Mesenteric fat pad (tissue), 1 donor: ENCODE results near the gene RPL19. TPM values are rescaled to one million over a fixed set of nuclear protein-coding genes. Genes with fewer than 3 reads are reported as not detected.
"Not testable (repeated sequence)": the region's sequence is repeated elsewhere in the genome, so short reads cannot be mapped to it uniquely, and the experiment has no call there.

Experiments
- DNase-seq: peaks from one replicate; pipeline ENCODE4 v3.0.0-alpha.2; 2020; ENCODE audit warnings: low spot score
- long read RNA-seq: library from polyadenylated mRNA; unstranded; transcript quantifications from one replicate; pipeline ENCODE4 v2.0.0, GENCODE V29; 2020
- total RNA-seq: library from RNA; stranded (reverse); fragmentation: NEBNext Ultra II Directional; extraction: Animal tissue kit (Norgen Biotek cat#: 25700); gene quantifications from one replicate; pipeline ENCODE4 v1.2.1, GENCODE V29; 2021
- donor health status: DM: yes; HTN: yes; CAD: no.

The RPL19 gene
- total RNA-seq, result 1,346 TPM
- long read RNA-seq, transcript RPL19-203 (6 exons, 1,051 nt), result minor isoform, 10 of 442 reads
- long read RNA-seq, transcript RPL19-201 (6 exons, 737 nt), result major isoform, 387 of 442 reads
- long read RNA-seq, partial matches to known transcripts, result 31 of 442 reads
- long read RNA-seq, other reads (novel, unspliced or antisense), result 10 of 442 reads

DNA sequence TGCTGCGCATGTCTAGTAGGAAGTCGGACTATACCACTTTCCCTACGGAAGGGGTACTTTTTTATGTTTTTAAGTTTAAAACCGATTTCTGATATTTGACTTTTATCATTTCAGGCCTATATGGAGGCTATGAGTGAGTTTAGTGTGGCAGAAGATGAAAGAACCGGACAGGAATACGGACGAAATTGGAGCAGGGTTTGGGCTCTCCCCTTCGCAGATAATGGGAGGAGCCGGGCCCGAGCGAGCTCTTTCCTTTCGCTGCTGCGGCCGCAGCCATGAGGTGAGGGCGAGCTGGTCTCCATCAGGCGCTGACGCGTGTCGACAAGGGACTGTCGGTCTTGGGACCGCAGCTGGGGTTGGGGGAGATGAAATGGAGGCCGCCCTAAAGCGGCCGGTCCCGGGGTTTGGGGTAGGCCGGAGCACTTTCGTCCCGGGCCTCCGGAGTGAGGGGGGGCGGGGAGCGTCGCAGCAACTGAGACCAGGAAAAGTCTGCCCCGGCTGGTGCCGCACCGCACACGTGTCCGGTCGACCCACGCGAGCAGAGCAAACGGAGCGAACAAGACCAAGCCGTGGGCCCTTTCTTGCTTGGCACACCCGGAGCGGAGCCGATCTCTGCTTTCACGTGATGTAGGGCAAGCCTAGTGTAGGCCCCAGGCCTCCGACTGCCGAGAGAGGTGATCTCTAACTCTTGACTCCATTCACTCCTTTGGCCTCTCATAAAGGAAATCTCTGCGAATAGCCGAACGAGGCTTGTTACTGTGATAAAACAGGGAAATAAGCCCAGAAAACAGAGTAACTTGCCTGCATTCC lies at the start of gene RPL19:
RPL19 (plus strand) TSS at position 214 of the 810 bp plus-strand sequence; CDS start at position 276, 62 bp downstream.
- no peak for DNase-seq

DNA sequence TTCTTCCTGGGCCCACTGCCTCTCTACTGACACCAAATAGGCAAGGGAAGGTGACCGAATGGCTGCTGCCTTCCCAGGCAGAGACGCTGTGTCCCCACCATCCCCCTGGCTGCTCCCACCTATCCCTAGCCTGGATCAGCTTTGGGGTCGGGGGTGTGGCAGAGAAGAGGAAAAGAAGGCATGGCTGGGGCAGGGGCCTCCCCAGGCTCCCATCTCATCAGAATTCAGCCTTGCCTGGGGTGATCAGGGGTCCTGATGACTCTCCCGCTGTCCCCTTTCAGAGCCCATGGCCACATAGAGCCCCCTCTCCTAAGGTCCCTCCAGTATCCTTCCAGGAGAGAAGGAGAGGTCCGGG lies 49.3 kb upstream of the RPL19 start:
- DNase-seq, result no peak

DNA sequence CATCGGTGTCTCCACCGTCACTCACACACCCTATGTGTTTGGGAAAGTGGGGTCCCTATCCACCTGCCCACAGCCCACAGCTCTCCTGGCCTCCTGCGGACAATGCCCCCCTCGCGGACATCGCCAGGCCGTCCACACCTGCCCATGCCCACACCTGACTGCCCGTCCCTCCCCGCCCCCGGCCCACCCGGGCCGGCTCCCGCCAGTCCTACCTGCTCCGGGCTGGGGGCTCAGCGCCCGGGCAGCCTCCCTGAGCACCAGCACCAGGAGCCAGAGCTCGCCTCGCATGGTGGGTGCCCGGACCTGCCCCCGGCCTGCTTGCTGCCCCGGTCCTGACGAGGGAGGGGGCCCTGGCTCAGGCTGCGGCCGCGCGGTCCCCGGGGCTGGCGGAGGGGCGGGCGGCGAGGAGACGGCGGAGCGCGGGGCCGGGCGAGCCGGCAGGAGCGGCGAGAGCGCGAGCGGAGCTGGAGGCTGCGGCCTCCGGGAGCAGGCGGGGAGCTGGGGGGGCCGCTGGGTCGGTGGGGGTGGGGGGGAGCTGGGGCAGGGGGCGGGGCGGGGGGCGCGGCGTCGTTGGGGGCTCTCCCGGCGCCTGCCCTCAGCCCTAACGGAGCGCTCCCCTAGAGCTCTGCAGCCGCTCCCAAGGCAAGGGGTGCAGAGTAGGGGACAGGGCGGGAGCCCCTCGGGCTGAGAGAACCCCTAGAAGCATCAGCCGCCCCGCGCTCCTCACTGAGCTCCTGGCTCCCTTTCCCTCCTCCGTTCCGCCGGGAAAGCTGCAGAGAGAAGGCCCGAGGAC lies 48.7 kb upstream of the RPL19 start, which contains the start of gene PLXDC1:
PLXDC1 (minus strand) TSS at position 488 of the 793 bp plus-strand sequence; CDS start at position 288, 200 bp downstream.
- no peak for DNase-seq

DNA sequence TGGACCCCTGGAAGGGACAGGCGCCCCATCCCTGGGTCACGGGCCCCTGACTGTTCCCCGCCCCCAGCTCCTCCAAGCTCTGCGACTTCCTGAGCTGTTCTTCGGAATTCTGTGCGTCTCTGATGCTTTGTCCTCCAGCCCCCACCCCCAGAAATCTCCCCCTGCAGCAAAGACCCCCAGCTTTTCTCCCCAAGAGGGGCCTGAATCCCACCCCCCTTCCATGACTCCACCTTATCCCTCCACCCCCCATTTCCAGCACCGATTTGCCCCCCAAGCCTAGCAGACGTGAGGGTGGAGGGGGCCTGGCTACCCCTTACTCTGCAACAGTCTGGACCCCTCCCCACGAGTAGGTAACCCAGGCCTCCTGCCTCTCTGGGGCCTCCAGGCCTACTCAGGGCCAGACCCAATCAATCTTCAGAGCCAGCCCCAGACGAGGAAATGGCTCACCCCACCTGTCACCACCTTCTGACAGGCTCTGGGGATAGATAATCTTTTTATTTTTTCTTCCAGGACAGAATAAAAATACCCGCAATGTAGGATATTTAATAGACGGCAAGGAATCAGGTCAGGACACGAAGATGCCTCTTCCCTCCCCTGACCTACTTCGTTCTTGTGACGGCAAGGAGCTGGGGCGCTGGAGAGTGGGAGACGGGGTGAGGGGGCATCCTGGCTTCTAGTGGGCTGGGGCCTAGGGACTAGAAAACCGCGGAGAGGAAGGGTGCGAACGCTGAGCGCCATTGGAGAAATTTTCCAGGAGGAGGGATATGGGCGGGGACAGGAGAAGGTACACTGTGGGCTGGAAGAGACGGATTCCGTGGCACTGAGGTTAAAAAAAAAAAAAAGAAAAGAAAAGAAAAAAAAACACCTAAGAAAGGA lies 47.9 kb upstream of the RPL19 start:
- no peak for DNase-seq

DNA sequence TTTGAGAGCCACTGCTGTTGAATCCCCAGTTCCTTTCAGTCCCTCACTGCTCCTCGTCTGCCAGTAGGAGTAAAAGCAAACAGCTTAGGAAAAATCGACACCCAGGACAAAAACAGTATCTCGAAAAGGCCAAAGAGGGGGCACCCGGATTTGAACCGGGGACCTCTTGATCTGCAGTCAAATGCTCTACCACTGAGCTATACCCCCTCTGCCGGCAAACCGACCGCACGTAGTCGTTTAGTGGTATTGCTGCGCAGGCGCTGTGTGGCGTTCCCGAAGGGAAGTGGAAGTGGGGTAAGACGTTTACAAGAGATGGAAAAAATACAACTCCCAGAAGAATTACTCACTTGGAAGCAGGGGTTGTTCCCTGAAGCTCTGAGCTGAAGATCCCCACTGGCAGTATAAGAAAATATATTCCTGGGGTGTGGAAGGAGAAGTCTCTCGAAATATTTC lies 46.5 kb upstream of the RPL19 start:
- peak; percentile 99 for DNase-seq

DNA sequence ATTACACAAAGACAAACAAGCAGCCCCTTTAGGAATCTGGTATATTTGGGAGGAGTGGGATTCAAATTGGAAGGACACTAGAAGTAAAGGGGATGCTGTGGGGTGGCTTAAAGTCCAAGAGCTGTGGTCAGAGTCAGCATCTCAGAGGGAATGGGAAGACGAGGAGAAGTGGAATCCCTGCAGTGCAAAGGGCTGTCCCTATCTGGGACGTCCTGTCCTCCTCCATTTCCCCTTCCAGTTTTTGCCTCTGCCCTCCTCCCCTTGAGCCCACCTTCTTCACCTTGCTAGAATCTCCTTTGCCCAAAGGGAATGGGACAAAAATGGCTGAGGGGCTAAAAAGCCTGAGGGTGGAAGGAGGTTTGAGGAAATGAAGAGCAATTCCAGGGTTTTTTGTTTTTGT lies 44.4 kb upstream of the RPL19 start:
- no peak for DNase-seq

DNA sequence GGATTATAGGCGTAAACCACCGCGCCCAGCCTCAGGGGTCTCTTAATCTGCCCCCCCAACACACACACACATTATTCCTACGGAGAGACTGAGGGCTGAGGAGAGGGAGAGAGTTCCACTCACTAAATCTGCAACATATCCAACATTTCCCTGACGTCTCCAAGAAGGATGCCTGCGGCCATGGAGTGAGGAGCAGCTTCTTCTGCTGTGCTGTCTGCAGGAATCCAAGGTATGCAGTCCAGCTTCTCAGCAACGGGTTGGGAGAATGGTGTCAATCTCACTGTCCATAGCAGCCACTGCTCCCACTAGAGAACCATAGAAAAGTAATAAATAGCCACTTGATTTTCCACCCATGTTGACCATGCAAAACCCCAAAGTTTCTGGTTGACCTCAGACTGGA lies 43.6 kb upstream of the RPL19 start:
- DNase-seq, result no peak

DNA sequence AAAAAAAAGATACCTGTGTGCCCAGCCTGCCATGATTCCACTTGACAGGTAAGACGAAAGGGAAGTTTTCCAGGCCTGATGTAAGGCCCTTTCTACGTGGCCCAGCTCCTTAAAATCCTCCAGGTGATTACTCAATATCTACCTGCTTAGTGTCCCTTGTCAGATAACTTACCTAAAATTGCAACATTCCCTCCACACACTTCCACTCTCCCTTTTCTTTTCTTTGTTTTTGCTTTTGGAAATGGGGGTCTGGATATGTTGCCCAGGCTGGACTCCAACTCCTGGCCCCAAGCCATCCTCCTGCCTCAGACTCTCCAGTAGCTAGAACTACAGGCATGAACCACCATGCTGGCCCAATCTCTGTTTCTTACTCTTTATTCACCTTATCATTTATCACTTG lies 41.5 kb upstream of the RPL19 start:
- DNase-seq, result no peak

DNA sequence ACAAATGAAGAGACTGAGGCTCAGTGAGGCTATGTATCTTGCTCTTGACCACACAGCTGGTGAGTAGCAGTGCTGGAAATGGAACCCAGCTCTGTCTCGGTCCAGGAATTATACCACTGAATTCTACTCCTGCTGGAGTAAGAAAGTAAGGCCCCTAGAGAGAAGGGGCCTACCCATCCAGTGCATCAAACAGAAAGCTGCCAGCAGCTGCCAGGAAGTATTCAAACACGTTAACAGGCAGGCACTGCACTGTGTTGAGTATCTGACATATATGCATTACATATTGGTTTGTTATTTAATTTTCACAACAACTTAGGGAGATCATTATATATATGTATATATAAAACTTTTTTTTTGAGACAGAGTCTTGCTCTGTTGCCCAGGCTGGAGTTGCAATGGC lies 38.1 kb upstream of the RPL19 start:
- no peak for DNase-seq

DNA sequence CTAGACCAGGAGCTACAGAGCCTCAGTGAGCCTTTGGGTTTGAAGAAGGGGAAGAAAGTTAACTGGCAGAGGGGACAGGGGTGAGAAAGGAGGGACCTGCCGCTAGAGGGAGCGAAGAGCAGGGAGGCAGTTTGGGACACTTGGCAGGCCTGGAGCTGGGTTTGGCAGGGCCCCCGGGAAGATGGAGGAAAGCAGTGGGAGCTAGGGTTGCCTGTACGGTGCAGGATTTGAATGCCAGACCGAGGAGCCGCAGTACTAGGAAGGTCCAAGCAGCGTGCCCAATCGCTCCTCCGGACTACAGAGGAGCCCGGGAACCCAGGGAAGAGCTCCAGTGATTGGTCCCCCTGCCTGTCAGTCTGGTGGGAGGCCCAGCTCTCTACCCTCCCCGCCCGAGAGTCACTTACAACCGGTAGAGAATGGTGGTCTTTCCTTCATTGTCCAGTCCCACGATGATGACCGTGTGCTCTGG lies 35.4 kb upstream of the RPL19 start:
- DNase-seq, result no peak

DNA sequence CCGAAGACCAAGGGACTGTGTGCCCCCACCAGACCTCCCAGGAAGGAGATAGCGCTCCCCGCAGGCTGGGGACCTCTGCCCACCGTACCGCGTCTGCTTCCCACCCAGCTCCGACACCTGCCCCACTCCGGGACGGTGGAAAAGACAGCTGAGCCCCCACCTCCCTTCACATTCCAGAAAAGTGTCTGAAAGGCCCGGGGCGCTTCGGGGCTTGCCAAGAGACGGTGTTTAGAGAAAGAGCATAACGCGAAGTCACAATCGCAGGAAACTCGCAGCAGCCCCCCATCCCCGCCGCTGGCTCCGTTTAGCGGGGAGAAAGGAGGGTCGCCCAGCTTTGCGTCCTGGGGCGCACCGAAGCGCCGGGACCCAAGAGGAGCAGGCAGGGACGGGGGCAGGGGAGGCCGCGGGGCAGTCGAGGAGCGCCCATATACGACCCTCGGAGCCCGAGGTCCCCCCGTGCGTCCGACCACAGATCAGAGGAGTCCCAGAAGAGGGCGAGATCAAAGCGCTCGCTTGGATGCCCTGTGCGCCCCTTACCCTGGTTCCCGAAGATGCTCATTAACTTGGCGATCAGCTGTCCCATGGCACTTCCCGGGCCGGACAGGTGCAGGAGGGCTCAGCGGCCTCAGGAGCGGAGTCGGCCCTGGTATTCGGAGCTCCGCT lies 34.8 kb upstream of the RPL19 start:
- no peak for DNase-seq

DNA sequence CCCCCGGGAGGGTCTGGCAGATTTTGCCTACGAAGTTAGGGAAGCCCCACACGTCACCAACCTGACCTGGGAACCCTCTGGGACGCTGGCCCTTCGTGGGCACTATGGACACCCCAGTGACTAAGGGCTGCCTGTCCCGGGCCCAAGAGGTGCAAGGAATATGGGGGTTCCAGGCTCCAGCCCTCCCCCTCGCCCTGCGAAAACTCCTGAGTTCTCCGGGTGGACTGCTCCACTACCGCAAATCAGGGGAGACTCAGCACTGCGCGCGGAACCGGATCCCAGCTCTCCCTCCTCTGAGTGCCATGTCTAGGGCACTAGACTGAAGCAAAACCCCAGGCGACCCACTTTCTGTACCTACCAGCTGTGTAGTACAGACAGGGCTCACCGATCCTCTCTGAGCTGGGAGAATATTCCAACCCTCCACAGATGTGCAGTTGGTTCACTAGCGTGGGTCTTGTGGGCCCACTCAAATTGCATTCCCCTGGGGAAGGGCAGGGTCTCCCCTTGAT lies 34.2 kb upstream of the RPL19 start, which contains the start of gene ARL5C:
ARL5C (minus strand) TSS at position 321 of the 509 bp plus-strand sequence. CDS start 401 bp downstream, outside the sequence.
- DNase-seq, result no peak

DNA sequence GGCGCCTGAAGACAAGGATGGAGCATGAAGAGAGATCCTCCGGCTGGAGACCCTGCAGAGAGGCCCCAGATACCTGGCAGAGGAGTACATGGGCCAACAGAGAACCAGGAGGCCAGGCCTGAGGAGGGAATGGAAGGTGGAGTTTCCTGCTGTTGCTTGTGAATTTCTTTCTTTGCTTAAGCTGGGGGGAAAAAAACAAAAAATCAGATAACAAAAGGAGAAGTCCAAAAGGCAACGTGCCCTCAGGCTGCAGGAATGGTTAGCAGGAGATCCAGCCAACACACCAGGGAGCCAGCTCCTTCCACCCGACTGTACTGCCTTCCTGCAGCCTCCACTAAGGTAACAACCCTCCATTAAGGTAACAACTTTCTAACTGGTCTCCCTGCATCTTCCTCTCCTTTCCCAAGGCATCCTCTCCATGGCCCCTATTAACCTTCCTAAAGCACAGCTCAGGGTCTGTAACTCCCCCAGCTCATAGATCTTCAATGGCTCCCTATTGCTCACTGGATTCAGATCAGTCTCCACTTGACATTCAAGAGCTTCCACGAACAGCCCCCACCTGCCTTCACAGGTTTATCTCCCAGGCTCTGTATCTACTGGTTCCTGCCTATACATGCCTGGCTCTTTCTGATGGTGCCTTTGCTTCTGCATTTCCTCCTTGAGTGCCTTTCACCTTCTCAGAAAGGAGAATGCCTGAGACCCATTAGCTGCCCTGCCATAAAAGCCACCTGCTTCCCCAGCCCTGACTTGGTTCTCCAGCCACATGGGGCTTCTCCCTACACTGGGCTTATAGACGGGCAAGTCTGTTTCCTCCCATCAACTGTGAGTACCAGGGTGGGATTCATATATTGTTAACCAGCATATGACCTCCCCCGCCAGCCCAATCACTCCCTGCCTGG lies 33.4 kb upstream of the RPL19 start:
- DNase-seq, result no peak

DNA sequence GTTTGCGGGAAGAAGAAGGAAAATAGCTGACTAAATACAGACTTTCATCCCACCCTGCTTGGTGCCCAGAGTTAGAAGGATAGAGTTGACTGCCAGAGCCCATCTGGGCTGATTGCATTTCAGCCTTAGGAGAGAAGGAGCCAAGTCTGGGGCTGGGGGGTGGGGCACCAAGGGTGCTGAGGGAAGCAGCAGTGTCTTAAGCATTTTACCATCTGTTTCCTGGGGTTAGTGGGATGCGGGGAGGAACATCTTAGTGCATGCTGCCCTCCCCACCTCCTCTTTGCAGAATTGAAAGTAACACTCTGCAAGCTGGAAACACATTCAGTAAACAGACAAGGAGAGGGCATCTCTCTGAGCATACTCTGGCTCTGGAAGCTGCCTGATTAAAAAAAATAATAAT lies 32.6 kb upstream of the RPL19 start:
- DNase-seq, result no peak

DNA sequence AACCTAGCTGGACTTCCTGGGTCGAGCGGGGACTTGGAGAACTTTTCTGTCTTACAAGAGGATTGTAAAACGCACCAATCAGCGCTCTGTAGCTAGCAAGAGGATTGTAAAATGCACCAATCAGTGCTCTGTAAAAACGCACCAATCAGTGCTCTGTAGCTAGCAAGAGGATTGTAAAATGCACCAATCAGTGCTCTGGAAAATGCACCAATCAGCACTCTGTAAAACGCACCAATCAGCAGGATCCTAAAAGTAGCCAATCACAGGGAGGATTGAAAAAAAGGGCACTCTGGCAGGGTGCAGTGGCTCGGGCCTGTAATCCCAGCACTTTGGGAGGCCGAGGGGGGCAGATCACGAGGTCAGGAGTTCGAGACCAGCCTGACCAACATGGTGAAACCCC lies 31.6 kb upstream of the RPL19 start:
- DNase-seq, result not testable (repeated sequence)

DNA sequence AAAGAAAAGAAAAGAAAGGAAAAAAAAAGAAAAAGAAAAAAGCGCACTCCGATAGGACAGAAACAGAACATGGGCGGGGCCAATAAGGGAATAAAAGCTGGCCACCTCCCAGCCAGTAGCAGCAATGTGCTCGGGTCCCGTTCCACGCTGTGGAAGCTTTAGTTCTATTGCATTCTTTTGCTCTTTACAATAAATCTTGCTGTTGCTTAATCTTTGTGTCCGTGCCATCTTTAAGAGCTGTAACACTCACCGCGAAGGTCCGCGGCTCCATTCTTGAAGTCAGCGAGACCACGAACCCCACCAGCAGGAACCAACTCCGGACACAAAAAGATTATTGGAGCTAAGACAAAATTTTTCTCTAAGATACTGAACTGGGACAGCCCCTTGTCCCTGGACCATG lies 31.0 kb upstream of the RPL19 start:
- DNase-seq, result no peak

DNA sequence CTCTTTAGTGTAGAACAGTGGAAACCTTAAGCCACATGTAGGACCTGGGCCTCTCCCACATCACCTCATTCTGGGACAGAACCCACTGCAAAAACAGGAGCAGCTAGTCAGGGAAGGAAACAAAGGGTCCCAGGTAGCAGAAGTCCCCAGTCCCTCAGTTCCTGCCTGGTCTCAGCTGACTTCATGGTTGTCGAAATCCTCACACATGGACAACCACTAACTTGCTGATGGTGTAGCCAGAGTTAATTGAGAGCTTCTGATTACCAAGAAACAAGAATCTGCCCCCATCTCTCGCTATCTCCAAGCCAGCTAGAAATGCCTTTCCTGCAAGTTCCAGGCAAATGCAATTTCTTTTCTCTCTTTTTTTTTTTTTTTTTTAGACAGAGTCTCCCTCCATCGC lies 30.6 kb upstream of the RPL19 start:
- DNase-seq, result no peak

DNA sequence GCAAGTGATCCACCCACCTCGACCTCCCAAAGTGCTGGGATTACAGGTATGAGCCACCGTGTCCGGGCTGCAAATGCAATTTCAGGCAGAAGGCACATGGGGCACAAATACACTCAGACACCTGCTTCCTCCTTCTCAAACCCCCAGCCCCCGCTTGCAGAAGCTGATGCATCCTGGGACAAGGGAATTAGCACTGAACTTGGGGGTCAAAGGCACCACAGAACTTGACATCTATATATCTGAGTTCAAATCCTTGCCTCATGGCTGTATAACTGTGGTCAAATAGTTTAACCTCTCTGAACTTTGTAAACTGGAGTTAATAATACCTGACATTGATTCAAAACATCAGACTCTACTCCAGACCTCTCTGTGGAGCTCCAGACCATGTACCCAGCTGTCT lies 30.0 kb upstream of the RPL19 start:
- DNase-seq, result no peak

DNA sequence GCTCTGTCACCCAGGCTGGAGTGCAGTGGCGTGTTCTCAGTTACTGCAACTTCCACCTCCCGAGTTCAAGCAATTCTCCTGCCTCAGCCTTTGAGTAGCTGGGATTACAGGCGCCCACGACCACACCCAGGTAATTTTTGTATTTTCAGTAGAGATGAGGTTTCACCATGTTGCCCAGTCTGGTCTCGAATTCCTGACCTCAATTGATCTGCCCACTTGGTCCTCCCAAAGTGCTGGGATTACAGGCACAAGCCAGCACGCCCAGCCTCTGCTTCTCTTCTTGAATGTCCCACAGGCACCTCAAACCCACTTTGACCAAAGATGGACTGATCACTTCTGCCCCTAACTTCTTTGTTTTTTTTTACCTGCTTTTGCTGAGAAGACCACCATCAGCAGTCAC lies 29.5 kb upstream of the RPL19 start:
- DNase-seq, result no peak
